B cell (primary cell): ENCODE results near the gene HFM1. TPM values are rescaled to one million over a fixed set of nuclear protein-coding genes. Genes with fewer than 3 reads are reported as not detected.

ENCODE experiments used
- ATAC-seq: fragments of 200-7000 bp; cut with Tn5 transposase; one replicate; pipeline ENCODE4 v1.10.0; 2021; ENCODE audit warnings: low read depth, mild to moderate bottlenecking, moderate number of reproducible peaks, moderate library complexity
- CTCF ChIA-PET: fragments of 350-600 bp; sonication (Branson Sonifier 250); formaldehyde crosslinking; loops from one replicate; lab custom pipeline; 2021; ENCODE audit warnings: antibody characterized with exemption, inconsistent platforms; lab: Charles Lee
- POLR2A ChIA-PET: fragments of 350-600 bp; sonication (Branson Sonifier 250); formaldehyde crosslinking; loops from one replicate; lab custom pipeline; 2021; ENCODE audit warnings: antibody characterized with exemption; lab: Charles Lee
- DNase-seq: peaks from one replicate; pipeline ENCODE4 v3.0.0; 2013
- H2AFZ ChIP-seq: 2 replicates; pipeline ENCODE4 v1.6.1; 2012; ENCODE audit warnings: mild to moderate bottlenecking, low read depth, low read length; ENCODE audit not compliant: insufficient read depth, poor library complexity, severe bottlenecking
- H3K27ac ChIP-seq, 2 donors: 1 replicate in 1 of 2; 2 replicates in 1 of 2; pipeline ENCODE4 v1.5.1; 2012 to 2013; ENCODE audit warnings: low read length in 2 of 2, mild to moderate bottlenecking in 2 of 2, moderate library complexity in 1 of 2
- H3K27me3 ChIP-seq, 4 experiments: fragments of 200-600 bp in 1 of 4; sonication (generic) in 1 of 4; replicated peaks in 1 of 4; 1 replicate in 2 of 4; 2 replicates in 2 of 4; pipeline versions ENCODE4 v1.6.1 to v1.7.0; 2013 to 2016; ENCODE audit warnings: low read length in 3 of 4, mild to moderate bottlenecking in 2 of 4, mixed read lengths in 1 of 4, moderate library complexity in 1 of 4; ENCODE audit not compliant: insufficient read depth in 4 of 4, control insufficient read depth in 3 of 4; ENCODE audit errors: control extremely low read depth in 1 of 4
- H3K36me3 ChIP-seq, 2 experiments: replicated peaks in 1 of 2; 1 replicate in 1 of 2; 2 replicates in 1 of 2; pipeline versions ENCODE4 v1.6.1 to v1.7.1; 2013; ENCODE audit warnings: low read length in 1 of 2; ENCODE audit not compliant: insufficient read depth in 2 of 2, control insufficient read depth in 1 of 2; ENCODE audit errors: control extremely low read depth in 1 of 2, extremely low read depth in 1 of 2
- H3K4me1 ChIP-seq, 2 donors: fragments of 200-600 bp in 1 of 2; sonication (generic) in 1 of 2; 1 replicate in 1 of 2; 2 replicates in 1 of 2; pipeline versions ENCODE4 v1.5.1 to v1.6.1; 2013 to 2017; ENCODE audit warnings: low read length in 2 of 2; ENCODE audit not compliant: control insufficient read depth in 2 of 2, insufficient read depth in 2 of 2
- H3K4me2 ChIP-seq: replicated peaks from 2 replicates; pipeline ENCODE3; 2012; ENCODE audit warnings: mild to moderate bottlenecking, low read depth, low read length; ENCODE audit not compliant: poor library complexity, severe bottlenecking
- H3K4me3 ChIP-seq, 5 experiments: fragments of 200-600 bp in 1 of 5; sonication (generic) in 1 of 5; 1 replicate in 3 of 5; 2 replicates in 2 of 5; pipeline versions ENCODE4 v1.5.1 to v1.7.0; 2011 to 2016; ENCODE audit warnings: low read length in 4 of 5, mild to moderate bottlenecking in 4 of 5, low read depth in 2 of 5, control low read depth in 1 of 5, moderate library complexity in 1 of 5; ENCODE audit not compliant: insufficient read depth in 1 of 5; ENCODE audit errors: control extremely low read depth in 1 of 5, extremely low read depth in 1 of 5
- H3K79me2 ChIP-seq: fragments of 200-600 bp; sonication (generic); one replicate; pipeline ENCODE4 v1.6.0; 2016; ENCODE audit warnings: low read length; ENCODE audit not compliant: control insufficient read depth, insufficient read depth
- H3K9ac ChIP-seq: fragments of 200-600 bp; sonication (generic); 2 replicates; pipeline ENCODE4 v1.6.1; 2017; ENCODE audit warnings: mild to moderate bottlenecking, low read length, moderate library complexity
- H3K9me3 ChIP-seq, 3 donors: one replicate each; pipeline versions ENCODE4 v1.6.1 to v1.7.1; 2013; ENCODE audit warnings: low read length in 2 of 3; ENCODE audit not compliant: control insufficient read depth in 2 of 3, insufficient read depth in 1 of 3; ENCODE audit errors: control extremely low read depth in 1 of 3
- H4K20me1 ChIP-seq: 2 replicates; pipeline ENCODE4 v1.6.0; 2012; ENCODE audit warnings: mild to moderate bottlenecking, low read length; ENCODE audit not compliant: insufficient read depth, control insufficient read depth, poor library complexity, severe bottlenecking
- H3K27ac Mint-ChIP-seq: one replicate; pipeline ENCODE4 v1.8.0; 2021; ENCODE audit warnings: mixed read lengths
- H3K27me3 Mint-ChIP-seq: one replicate; pipeline ENCODE4 v1.8.0; 2021; ENCODE audit warnings: mixed read lengths
- H3K4me1 Mint-ChIP-seq: one replicate; pipeline ENCODE4 v1.8.0; 2021; ENCODE audit warnings: mixed read lengths
- H3K4me3 Mint-ChIP-seq: one replicate; pipeline ENCODE4 v1.8.0; 2021; ENCODE audit warnings: mixed read lengths
- H3K9me3 Mint-ChIP-seq: one replicate; pipeline ENCODE4 v1.8.0; 2022; ENCODE audit warnings: mixed read lengths; ENCODE audit not compliant: insufficient read depth
- CTCF ChIP-seq: fragments of 200-600 bp; IDR thresholded peaks from one replicate; pipeline ENCODE4 v1.8.0; 2022; ENCODE audit warnings: antibody characterized with exemption, mild to moderate bottlenecking
- EZH2 ChIP-seq: IDR thresholded peaks from 2 replicates; pipeline ENCODE4 v1.6.1; 2012; ENCODE audit warnings: borderline replicate concordance, low read depth, mild to moderate bottlenecking, moderate library complexity, low read length; ENCODE audit not compliant: insufficient read depth, poor library complexity, severe bottlenecking
- WGBS: methylation state at CpG from one replicate; pipeline ENCODE4 v1.1.5; 2013; ENCODE audit warnings: missing lambda C conversion rate; ENCODE audit not compliant: insufficient coverage; 5-methylcytosine and 5-hydroxymethylcytosine counted together
- intact Hi-C: fragments of 100-400 bp; cut with micrococcal nuclease; formaldehyde crosslinking; loops from one replicate; pipeline ENCODE4 v1.10.0; 2022
- polyA plus RNA-seq: library from polyadenylated mRNA; depleted of rRNA; stranded (reverse); fragments of >200 nt; gene quantifications from 2 replicates; pipeline ENCODE4 v1.2.3, GENCODE V29; 2012
- total RNA-seq, 2 donors: library from RNA; stranded (reverse); fragments of 120-200 nt in 1 of 2; gene quantifications; 1 replicate in 1 of 2; 2 replicates in 1 of 2; pipeline versions ENCODE4 v1.2.3 to v1.2.4, GENCODE V29; 2013 to 2022

Gene HFM1
- total and polyA plus RNA-seq, 2 donors (not counting 1 experiment from before 2014, with no cell fraction given), result not detected

GRCh38 chr1:91412371-91412770 lies 7.7 kb upstream of the HFM1 start:
- no peak for ATAC-seq
- intact Hi-C loops, result no loop called here
- Histone ChIP-seq H3K79me2 (no peaks in the 10 kb centered on the region), H3K4me1 (no peaks in the 10 kb centered on the region), H3K27me3 (peaks cover 0 to 4% (median 0%) of the 10 kb centered on the region in 4 experiments), H3K4me3 (no peak overlapping the region), H3K36me3 (no peaks in the 10 kb centered on the region), H3K27ac (no peak overlapping the region), H3K9ac (no peak overlapping the region), H3K4me2 (no peak overlapping the region), H2AFZ (no peak overlapping the region), H3K9me3 (no peaks in the 10 kb centered on the region), H4K20me1 (no peaks in the 10 kb centered on the region)
- no peak overlapping the region for H3K27ac Mint-ChIP-seq
- TF ChIP-seq CTCF, result no peak
- no peak for TF ChIP-seq EZH2
- POLR2A ChIA-PET, result no interaction called here
- H3K4me1 Mint-ChIP-seq, result no peaks in the 10 kb centered on the region
- no peak for DNase-seq
- no peaks in the 10 kb centered on the region for H3K9me3 Mint-ChIP-seq
- no peak overlapping the region for H3K4me3 Mint-ChIP-seq
- CTCF ChIA-PET, result no interaction called here
- peaks cover 2% of the 10 kb centered on the region for H3K27me3 Mint-ChIP-seq

- ChIA-PET POLR2A (no interaction called here), CTCF (interaction anchor here (0.9 kb wide), 1 partner anchor 21 kb away, joined by 3 read pairs; no protein-coding TSS in a partner anchor)
- no peaks in the 10 kb centered on the region for H4K20me1 ChIP-seq
- Mint-ChIP-seq H3K4me3 (no peak overlapping the region), H3K4me1 (peaks cover 10% of the 10 kb centered on the region), H3K9me3 (no peaks in the 10 kb centered on the region), H3K27ac (no peak overlapping the region), H3K27me3 (peaks cover 21% of the 10 kb centered on the region)
- H3K27me3 ChIP-seq, result peaks cover 0 to 19% (median 7%) of the 10 kb centered on the region in 4 experiments
- no peak overlapping the region for H3K9ac ChIP-seq
- H3K27ac ChIP-seq, result no peak overlapping the region
- H2AFZ ChIP-seq, result no peak overlapping the region
- no peaks in the 10 kb centered on the region for H3K36me3 ChIP-seq
- no peaks in the 10 kb centered on the region for H3K79me2 ChIP-seq
- ATAC-seq, result no peak
- no peak overlapping the region for H3K4me3 ChIP-seq
- H3K9me3 ChIP-seq, result no peaks in the 10 kb centered on the region
- intact Hi-C loops, result no loop called here
- H3K4me2 ChIP-seq, result no peak overlapping the region
- no CpG with 5 or more reads among the region's 7 CpGs for WGBS
- peaks cover 10 to 16% of the 10 kb centered on the region in 2 donors for H3K4me1 ChIP-seq
- TF ChIP-seq EZH2 (no peak), CTCF (no peak)
- no peak for DNase-seq
Observed at GRCh38 chr1:91406773-91407389, 2.2 kb upstream of the HFM1 start.
